Panc1 (cell line): ENCODE measurements around the gene PPP4R1. TPM values are rescaled to one million over a fixed set of nuclear protein-coding genes. Genes with fewer than 3 reads are reported as not detected.

Experiments
- ATAC-seq: fragments of 200-7000 bp; cut with Tn5 transposase; 2 replicates; pipeline ENCODE4 v1.9.1; 2020; ENCODE audit warnings: mild to moderate bottlenecking, moderate library complexity
- BruUV-seq: library from RNA; stranded (reverse); fragments of 400-500 nt; replicated peaks from 2 replicates; lab custom pipeline; 2021; lab: Mats Ljungman, UMichigan
- CTCF ChIA-PET: fragments of 300-600 bp; sonication (Branson Sonifier 250); formaldehyde crosslinking; loops from one replicate; lab custom pipeline; 2022; ENCODE audit warnings: antibody characterized with exemption; lab: Charles Lee
- POLR2A ChIA-PET: fragments of 300-600 bp; sonication (Branson Sonifier 250); formaldehyde crosslinking; loops from one replicate; lab custom pipeline; 2022; ENCODE audit warnings: antibody characterized with exemption; lab: Charles Lee
- DNase-seq: peaks from one replicate; pipeline ENCODE4 v3.0.0-alpha.2; 2010; ENCODE audit warnings: low read depth, low spot score
- H3K27ac ChIP-seq: 2 replicates; pipeline ENCODE4 v1.5.1; 2011; ENCODE audit warnings: mild to moderate bottlenecking, low read length, inconsistent platforms
- H3K27me3 ChIP-seq: fragments of 200-500 bp; sonication (Bioruptor generic); 2 replicates; pipeline ENCODE4 v1.6.0; 2014; ENCODE audit warnings: low read length, inconsistent platforms; ENCODE audit not compliant: control insufficient read depth, insufficient read depth
- H3K36me3 ChIP-seq: fragments of 200-500 bp; sonication (Bioruptor generic); 2 replicates; pipeline ENCODE4 v1.5.1; 2014; ENCODE audit warnings: inconsistent platforms, mild to moderate bottlenecking, low read length, moderate library complexity; ENCODE audit not compliant: control insufficient read depth, insufficient read depth
- H3K4me1 ChIP-seq: 2 replicates; pipeline ENCODE4 v1.5.1; 2011; ENCODE audit warnings: inconsistent platforms, mild to moderate bottlenecking, low read length, moderate library complexity; ENCODE audit not compliant: control insufficient read depth, insufficient read depth
- H3K4me3 ChIP-seq, 2 experiments: 2 replicates each; pipeline ENCODE4 v1.5.1; 2011 to 2012; ENCODE audit warnings: low read depth in 2 of 2, low read length in 2 of 2, mild to moderate bottlenecking in 2 of 2, inconsistent platforms in 1 of 2, moderate library complexity in 1 of 2
- H3K9me3 ChIP-seq: fragments of 200-500 bp; sonication (Bioruptor generic); 2 replicates; pipeline ENCODE4 v1.5.1; 2014; ENCODE audit warnings: low read depth, mild to moderate bottlenecking, inconsistent platforms, low read length, moderate library complexity; ENCODE audit not compliant: control insufficient read depth, insufficient read depth
- POLR2AphosphoS5 ChIP-seq: IDR thresholded peaks from 2 replicates; pipeline ENCODE4 v1.6.1; 2012; ENCODE audit warnings: mild to moderate bottlenecking, low read depth, low read length, moderate library complexity
- REST ChIP-seq, 2 experiments: IDR thresholded peaks; 2 replicates each; pipeline ENCODE4 v1.6.1; 2011 to 2012; ENCODE audit warnings: low read depth in 2 of 2, control low read depth in 1 of 2, low read length in 1 of 2, mild to moderate bottlenecking in 1 of 2, moderate library complexity in 1 of 2; ENCODE audit not compliant: insufficient read depth in 1 of 2
- SIN3A ChIP-seq: IDR thresholded peaks from 2 replicates; pipeline ENCODE4 v1.6.1; 2012; ENCODE audit warnings: low read depth, mild to moderate bottlenecking, low read length, moderate library complexity, borderline replicate concordance; ENCODE audit not compliant: insufficient read depth
- TCF7L2 ChIP-seq: IDR thresholded peaks from 2 replicates; pipeline ENCODE4 v1.6.1; 2011; ENCODE audit warnings: mild to moderate bottlenecking, low read depth, low read length, inconsistent platforms
- in situ Hi-C: cut with HindIII; loops from 2 replicates; pipeline ENCODE4 v1.10.0; 2016; ENCODE audit warnings: low sequenced_read_pairs, low pct_unique_long_range_greater_than_20kb
- intact Hi-C: fragments of 100-400 bp; cut with micrococcal nuclease; formaldehyde crosslinking; loops from one replicate; pipeline ENCODE4 v1.10.0; 2022; ENCODE audit not compliant: unreplicated experiment
- total RNA-seq: library from RNA; stranded (reverse); gene quantifications from one replicate; pipeline ENCODE4 v1.2.1, GENCODE V29; 2021; ENCODE audit not compliant: unreplicated experiment
- TF ChIP-seq, protein P1 (sequence below): fragments of 450-650 bp; IDR thresholded peaks from 2 replicates; pipeline ENCODE4 v1.5.1; 2017; ENCODE audit warnings: mild to moderate bottlenecking

Gene PPP4R1
- total RNA-seq, 1 experiment from 2014 or later: 80.6 TPM

DNA sequence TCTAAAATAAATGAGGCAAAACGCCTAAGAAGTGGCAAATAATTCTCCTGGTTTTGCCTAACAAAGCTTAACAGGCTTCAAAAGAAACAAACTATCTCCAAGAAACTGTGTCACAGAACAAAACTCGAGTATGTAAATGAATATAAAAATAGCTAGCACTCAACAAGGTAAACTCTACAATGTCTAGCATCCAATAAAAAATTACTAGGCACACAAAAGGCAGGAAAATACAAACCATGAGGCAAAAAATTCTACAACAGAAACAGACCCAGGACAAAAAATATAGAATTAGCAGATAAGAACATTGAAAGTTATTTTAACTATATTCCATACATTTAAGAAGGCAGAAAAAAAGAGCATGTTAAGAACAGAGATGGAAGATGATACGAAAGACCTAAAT, 16.8 kb downstream of the PPP4R1 start:
- no peak for TF ChIP-seq POLR2AphosphoS5
- no peak for TF ChIP-seq TCF7L2
- TF ChIP-seq, protein P1, sequence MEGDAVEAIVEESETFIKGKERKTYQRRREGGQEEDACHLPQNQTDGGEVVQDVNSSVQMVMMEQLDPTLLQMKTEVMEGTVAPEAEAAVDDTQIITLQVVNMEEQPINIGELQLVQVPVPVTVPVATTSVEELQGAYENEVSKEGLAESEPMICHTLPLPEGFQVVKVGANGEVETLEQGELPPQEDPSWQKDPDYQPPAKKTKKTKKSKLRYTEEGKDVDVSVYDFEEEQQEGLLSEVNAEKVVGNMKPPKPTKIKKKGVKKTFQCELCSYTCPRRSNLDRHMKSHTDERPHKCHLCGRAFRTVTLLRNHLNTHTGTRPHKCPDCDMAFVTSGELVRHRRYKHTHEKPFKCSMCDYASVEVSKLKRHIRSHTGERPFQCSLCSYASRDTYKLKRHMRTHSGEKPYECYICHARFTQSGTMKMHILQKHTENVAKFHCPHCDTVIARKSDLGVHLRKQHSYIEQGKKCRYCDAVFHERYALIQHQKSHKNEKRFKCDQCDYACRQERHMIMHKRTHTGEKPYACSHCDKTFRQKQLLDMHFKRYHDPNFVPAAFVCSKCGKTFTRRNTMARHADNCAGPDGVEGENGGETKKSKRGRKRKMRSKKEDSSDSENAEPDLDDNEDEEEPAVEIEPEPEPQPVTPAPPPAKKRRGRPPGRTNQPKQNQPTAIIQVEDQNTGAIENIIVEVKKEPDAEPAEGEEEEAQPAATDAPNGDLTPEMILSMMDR: no peak
- no peak for TF ChIP-seq REST (IDR thresholded peaks at IDR 0.05; ENCODE audit: insufficient read depth in 1 of 2, low read depth in 2 of 2, low read length in 1 of 2)
- TF ChIP-seq SIN3A: no peak
- ATAC-seq (no peak), DNase-seq (no peak)
- peaks cover 9% of the 10 kb centered on the region; the same call in 1 of the 2 replicates for H3K4me1 ChIP-seq
- intact Hi-C loops (no loop called here), in situ Hi-C loops (no loop called here)
- CTCF ChIA-PET: no interaction called here
- H3K4me3 ChIP-seq: no peak overlapping the region
- BruUV-seq: no TSS peak
- peaks cover 10% of the 10 kb centered on the region for H3K9me3 ChIP-seq
- POLR2A ChIA-PET: no interaction called here
- H3K27ac ChIP-seq: no peak overlapping the region
- no peaks in the 10 kb centered on the region for H3K27me3 ChIP-seq
- H3K36me3 ChIP-seq: no peaks in the 10 kb centered on the region

DNA sequence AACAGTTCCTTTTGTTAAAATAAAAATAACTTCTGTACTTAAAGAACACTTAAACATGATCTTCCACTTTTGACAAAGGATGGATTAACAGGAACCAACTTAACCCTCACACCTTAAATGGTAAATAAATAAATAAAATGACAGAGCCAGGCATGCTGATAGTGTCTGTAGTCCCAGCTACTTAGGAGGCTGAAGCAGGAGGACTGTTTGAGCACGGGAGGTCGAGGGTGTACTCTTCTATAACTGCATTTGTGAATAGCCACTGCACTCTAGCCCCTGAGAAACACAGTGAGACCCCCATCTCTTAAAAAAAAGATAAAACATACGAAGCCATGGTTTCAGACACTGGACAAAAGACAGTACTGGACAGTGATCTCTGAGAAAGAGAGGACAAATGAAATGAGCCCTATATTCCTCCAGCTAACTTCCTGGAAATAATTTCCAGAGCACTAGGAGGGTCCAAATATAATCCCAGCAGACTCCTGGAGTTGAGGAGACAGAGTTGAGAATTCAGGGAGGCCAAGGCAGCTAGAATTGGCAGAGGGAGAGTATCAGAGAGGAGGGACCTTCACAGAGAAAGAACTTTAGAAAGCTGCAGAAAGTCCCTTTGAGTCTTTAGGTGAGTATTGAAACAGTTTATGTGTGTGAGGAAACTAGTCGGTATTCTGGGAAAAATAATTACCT, 17.4 kb downstream of the PPP4R1 start:
- TF ChIP-seq, protein P1: no peak
- POLR2A ChIA-PET: no interaction called here
- BruUV-seq: no TSS peak
- H3K4me3 ChIP-seq: no peak overlapping the region
- ATAC-seq (no peak), DNase-seq (no peak)
- intact Hi-C loops (no loop called here), in situ Hi-C loops (no loop called here)
- H3K27me3 ChIP-seq: no peaks in the 10 kb centered on the region
- CTCF ChIA-PET: no interaction called here
- no peaks in the 10 kb centered on the region for H3K36me3 ChIP-seq
- peaks cover 9% of the 10 kb centered on the region; the same call in 1 of the 2 replicates for H3K4me1 ChIP-seq
- peaks cover 10% of the 10 kb centered on the region for H3K9me3 ChIP-seq
- no peak overlapping the region for H3K27ac ChIP-seq
